SK-N-SH (cell line): ENCODE measurements around the gene TMEM95. TPM values are rescaled to one million over a fixed set of nuclear protein-coding genes. Genes with fewer than 3 reads are reported as not detected.

Experiments used
- CTCF ChIA-PET: fragments of 300-600, 350-600 bp; formaldehyde crosslinking; extraction: SDS; loops from one replicate; lab custom pipeline; 2021; lab: Yijun Ruan, JAX
- POLR2A ChIA-PET: fragments of 350-600 bp; sonication (Branson Sonifier 250); formaldehyde crosslinking; extraction: SDS; loops from one replicate; lab custom pipeline; 2020; ENCODE audit warnings: antibody characterized with exemption, inconsistent platforms; lab: Yijun Ruan, JAX
- DNase-seq: peaks from one replicate; pipeline ENCODE4 v3.0.0; 2012
- H2AFZ ChIP-seq: fragments of 200-600 bp; sonication (generic); 2 replicates; pipeline ENCODE4 v1.8.1; 2016; ENCODE audit warnings: antibody characterized with exemption, mild to moderate bottlenecking, low read depth
- H3F3A ChIP-seq: fragments of 200-600 bp; sonication (generic); replicated peaks from 2 replicates; pipeline ENCODE3; 2016; ENCODE audit warnings: antibody characterized with exemption, mild to moderate bottlenecking; ENCODE audit not compliant: insufficient read depth
- H3K27ac ChIP-seq, 2 experiments: fragments of 200-500 bp in 1 of 2; fragments of 200-600 bp in 1 of 2; sonication (Bioruptor generic) in 1 of 2; sonication (generic), shearing (Covaris generic) in 1 of 2; 2 replicates each; pipeline versions ENCODE4 v1.5.1 to v1.6.1; 2014 to 2016; ENCODE audit warnings: low read depth in 2 of 2, inconsistent platforms in 1 of 2, low read length in 1 of 2, mild to moderate bottlenecking in 1 of 2, mixed read lengths in 1 of 2
- H3K27me3 ChIP-seq: fragments of 200-600 bp; sonication (generic), shearing (Covaris generic); 2 replicates; pipeline ENCODE4 v1.6.1; 2016; ENCODE audit warnings: mixed run types; ENCODE audit not compliant: insufficient read depth
- H3K36me3 ChIP-seq, 2 experiments: fragments of 200-500 bp in 1 of 2; fragments of 200-600 bp in 1 of 2; sonication (Bioruptor generic) in 1 of 2; sonication (generic) in 1 of 2; replicated peaks in 1 of 2; 2 replicates each; pipeline versions ENCODE3 to v1.5.1; 2014 to 2016; ENCODE audit warnings: low read length in 1 of 2, mild to moderate bottlenecking in 1 of 2; ENCODE audit not compliant: insufficient read depth in 2 of 2, control insufficient read depth in 1 of 2
- H3K4me1 ChIP-seq, 2 experiments: fragments of 200-500 bp in 1 of 2; fragments of 200-600 bp in 1 of 2; sonication (Bioruptor generic) in 1 of 2; sonication (generic), shearing (Covaris generic) in 1 of 2; 2 replicates each; pipeline versions ENCODE4 v1.5.1 to v1.6.1; 2014 to 2016; ENCODE audit warnings: low read depth in 1 of 2, low read length in 1 of 2, mixed run types in 1 of 2; ENCODE audit not compliant: insufficient read depth in 2 of 2, control insufficient read depth in 1 of 2
- H3K4me2 ChIP-seq: fragments of 200-600 bp; sonication (generic), shearing (Covaris generic); 2 replicates; pipeline ENCODE4 v1.6.1; 2017; ENCODE audit warnings: mixed run types
- H3K4me3 ChIP-seq, 2 experiments: fragments of 200-500 bp in 1 of 2; fragments of 200-600 bp in 1 of 2; sonication (Bioruptor generic) in 1 of 2; sonication (generic), shearing (Covaris generic) in 1 of 2; 2 replicates each; pipeline versions ENCODE4 v1.5.1 to v1.8.1; 2014 to 2016; ENCODE audit warnings: low read depth in 2 of 2, inconsistent platforms in 1 of 2, low read length in 1 of 2, mild to moderate bottlenecking in 1 of 2, mixed read lengths in 1 of 2, moderate library complexity in 1 of 2
- H3K79me2 ChIP-seq: fragments of 200-600 bp; sonication (generic); 2 replicates; pipeline ENCODE4 v1.8.1; 2017; ENCODE audit warnings: mild to moderate bottlenecking; ENCODE audit not compliant: insufficient read depth
- H3K9ac ChIP-seq: fragments of 200-600 bp; sonication (generic); 2 replicates; pipeline ENCODE4 v1.6.1; 2017; ENCODE audit warnings: mixed run types
- H3K9me2 ChIP-seq: fragments of 200-600 bp; sonication (generic); 2 replicates; pipeline ENCODE4 v1.6.1; 2017; ENCODE audit warnings: mixed run types
- H3K9me3 ChIP-seq: fragments of 200-600 bp; sonication (generic); 2 replicates; pipeline ENCODE4 v1.6.1; 2017; ENCODE audit warnings: mixed run types, mild to moderate bottlenecking, moderate library complexity
- H4K20me1 ChIP-seq: fragments of 200-600 bp; sonication (generic); 2 replicates; pipeline ENCODE4 v1.6.1; 2017; ENCODE audit warnings: mild to moderate bottlenecking, mixed run types; ENCODE audit not compliant: insufficient read depth
- EP300 ChIP-seq, 2 experiments: IDR thresholded peaks; 2 replicates each; pipeline versions ENCODE4 v1.4.0 to v1.6.1; 2012; ENCODE audit warnings: borderline replicate concordance in 1 of 2, low read depth in 1 of 2, low read length in 1 of 2
- EZH2phosphoT487 ChIP-seq: fragments of 200-600 bp; sonication (generic); IDR thresholded peaks from 2 replicates; pipeline ENCODE4 v1.6.1; 2017; ENCODE audit warnings: low read depth, mixed run types, mild to moderate bottlenecking, antibody characterized with exemption, moderate library complexity, borderline replicate concordance
- FOXJ3 ChIP-seq: sonication (generic); formaldehyde crosslinking; IDR thresholded peaks from 2 replicates; pipeline ENCODE4 v1.5.1; 2020; ENCODE audit warnings: mild to moderate bottlenecking, missing genetic modification reagents
- GABPA ChIP-seq: IDR thresholded peaks from 2 replicates; pipeline ENCODE4 v1.4.0; 2012; ENCODE audit warnings: low read depth, mild to moderate bottlenecking
- GATA2 ChIP-seq: sonication (generic); formaldehyde crosslinking; IDR thresholded peaks from 2 replicates; pipeline ENCODE4 v1.5.0; 2020; ENCODE audit warnings: mild to moderate bottlenecking, missing genetic modification reagents
- JUND ChIP-seq: IDR thresholded peaks from 2 replicates; pipeline ENCODE4 v1.4.0; 2012
- MEF2A ChIP-seq: IDR thresholded peaks from 2 replicates; pipeline ENCODE4 v1.4.0; 2012; ENCODE audit warnings: low read depth, borderline replicate concordance
- NRF1 ChIP-seq: IDR thresholded peaks from 2 replicates; pipeline ENCODE4 v1.6.1; 2012; ENCODE audit warnings: low read depth, mild to moderate bottlenecking, low read length
- RAD21 ChIP-seq: IDR thresholded peaks from 2 replicates; pipeline ENCODE4 v1.6.1; 2012; ENCODE audit warnings: mild to moderate bottlenecking, low read length
- RFX5 ChIP-seq: IDR thresholded peaks from 2 replicates; pipeline ENCODE4 v1.6.1; 2012; ENCODE audit warnings: mild to moderate bottlenecking, improper control_type of control experiment, low read length
- RXRA ChIP-seq: IDR thresholded peaks from 2 replicates; pipeline ENCODE4 v1.4.0; 2012; ENCODE audit warnings: low read depth, mild to moderate bottlenecking, borderline replicate concordance
- SIN3A ChIP-seq: IDR thresholded peaks from 2 replicates; pipeline ENCODE4 v1.6.1; 2012; ENCODE audit warnings: low read depth, mild to moderate bottlenecking, low read length, moderate library complexity, borderline replicate concordance
- TEAD4 ChIP-seq: IDR thresholded peaks from 2 replicates; pipeline ENCODE4 v1.4.0; 2012; ENCODE audit warnings: mild to moderate bottlenecking, borderline replicate concordance; ENCODE audit not compliant: insufficient read depth
- YY1 ChIP-seq: IDR thresholded peaks from 2 replicates; pipeline ENCODE4 v1.4.0; 2012; ENCODE audit warnings: low read depth, mild to moderate bottlenecking
- WGBS: methylation state at CpG from one replicate; pipeline ENCODE4 v1.1.6; 2017; ENCODE audit warnings: low lambda C conversion rate; 5-methylcytosine and 5-hydroxymethylcytosine counted together
- polyA plus RNA-seq, 3 experiments: library from polyadenylated mRNA; depleted of rRNA; stranded (reverse); fragments of >200 nt; gene quantifications; 2 replicates each; pipeline ENCODE4 v1.2.3, GENCODE V29; 2012
- TF ChIP-seq, protein P1 (sequence below): IDR thresholded peaks from 2 replicates; pipeline ENCODE4 v1.4.0; 2012; ENCODE audit warnings: low read depth, borderline replicate concordance
- TF ChIP-seq, protein P2 (sequence below): IDR thresholded peaks from 2 replicates; pipeline ENCODE4 v1.4.0; 2012; ENCODE audit warnings: low read depth
- TF ChIP-seq, protein P3 (sequence below): IDR thresholded peaks from 2 replicates; pipeline ENCODE4; 2012
- TF ChIP-seq, protein P4 (sequence below): fragments of 150-350 bp; IDR thresholded peaks from 2 replicates; pipeline ENCODE4 v1.6.1; 2017; ENCODE audit warnings: antibody characterized with exemption, low read length, low read depth, borderline replicate concordance
- TF ChIP-seq, protein P5 (sequence below): IDR thresholded peaks from 2 replicates; pipeline ENCODE4 v1.6.1; 2012; ENCODE audit warnings: mild to moderate bottlenecking, low read depth, low read length, moderate library complexity

The TMEM95 gene
- polyA plus RNA-seq, 1 of the 3 experiments (the other 2 are of a cell fraction) = not detected

DNA sequence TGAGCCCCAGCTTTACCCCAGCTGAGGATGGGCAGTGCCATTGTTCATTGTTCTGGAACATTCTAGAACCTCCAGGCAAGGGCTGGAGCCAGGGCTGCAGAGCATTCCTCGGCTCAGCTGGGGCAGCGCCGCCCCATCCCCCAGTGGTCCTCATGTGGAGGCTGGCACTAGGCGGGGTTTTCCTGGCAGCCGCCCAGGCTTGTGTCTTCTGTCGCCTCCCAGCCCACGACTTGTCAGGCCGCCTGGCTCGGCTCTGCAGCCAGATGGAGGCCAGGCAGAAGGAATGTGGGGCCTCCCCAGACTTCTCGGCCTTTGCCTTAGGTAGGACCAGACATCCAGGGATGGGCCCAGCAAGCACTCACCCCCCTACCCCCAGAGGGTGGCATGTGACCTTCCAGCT is at the start of gene TMEM95 (continued):
- TF ChIP-seq RFX5 = no peak
- TF ChIP-seq, protein P1, sequence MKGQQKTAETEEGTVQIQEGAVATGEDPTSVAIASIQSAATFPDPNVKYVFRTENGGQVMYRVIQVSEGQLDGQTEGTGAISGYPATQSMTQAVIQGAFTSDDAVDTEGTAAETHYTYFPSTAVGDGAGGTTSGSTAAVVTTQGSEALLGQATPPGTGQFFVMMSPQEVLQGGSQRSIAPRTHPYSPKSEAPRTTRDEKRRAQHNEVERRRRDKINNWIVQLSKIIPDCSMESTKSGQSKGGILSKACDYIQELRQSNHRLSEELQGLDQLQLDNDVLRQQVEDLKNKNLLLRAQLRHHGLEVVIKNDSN = no peak
- TF ChIP-seq RXRA = no peak
- no peak for TF ChIP-seq TEAD4
- TF ChIP-seq FOXJ3 (CRISPR knock-in tag) = no peak
- TF ChIP-seq, protein P2, sequence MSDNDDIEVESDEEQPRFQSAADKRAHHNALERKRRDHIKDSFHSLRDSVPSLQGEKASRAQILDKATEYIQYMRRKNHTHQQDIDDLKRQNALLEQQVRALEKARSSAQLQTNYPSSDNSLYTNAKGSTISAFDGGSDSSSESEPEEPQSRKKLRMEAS = no peak
- TF ChIP-seq, protein P3, sequence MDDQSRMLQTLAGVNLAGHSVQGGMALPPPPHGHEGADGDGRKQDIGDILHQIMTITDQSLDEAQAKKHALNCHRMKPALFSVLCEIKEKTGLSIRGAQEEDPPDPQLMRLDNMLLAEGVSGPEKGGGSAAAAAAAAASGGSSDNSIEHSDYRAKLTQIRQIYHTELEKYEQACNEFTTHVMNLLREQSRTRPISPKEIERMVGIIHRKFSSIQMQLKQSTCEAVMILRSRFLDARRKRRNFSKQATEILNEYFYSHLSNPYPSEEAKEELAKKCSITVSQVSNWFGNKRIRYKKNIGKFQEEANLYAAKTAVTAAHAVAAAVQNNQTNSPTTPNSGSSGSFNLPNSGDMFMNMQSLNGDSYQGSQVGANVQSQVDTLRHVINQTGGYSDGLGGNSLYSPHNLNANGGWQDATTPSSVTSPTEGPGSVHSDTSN = no peak
- no peak for TF ChIP-seq MEF2A
- peak in 1 of 2 experiments; percentile 88; a peak in 2 of 4 replicates for TF ChIP-seq EP300 (IDR thresholded peaks at IDR 0.05; ENCODE audit: borderline replicate concordance in 1 of 2, low read depth in 1 of 2, low read length in 1 of 2)

DNA sequence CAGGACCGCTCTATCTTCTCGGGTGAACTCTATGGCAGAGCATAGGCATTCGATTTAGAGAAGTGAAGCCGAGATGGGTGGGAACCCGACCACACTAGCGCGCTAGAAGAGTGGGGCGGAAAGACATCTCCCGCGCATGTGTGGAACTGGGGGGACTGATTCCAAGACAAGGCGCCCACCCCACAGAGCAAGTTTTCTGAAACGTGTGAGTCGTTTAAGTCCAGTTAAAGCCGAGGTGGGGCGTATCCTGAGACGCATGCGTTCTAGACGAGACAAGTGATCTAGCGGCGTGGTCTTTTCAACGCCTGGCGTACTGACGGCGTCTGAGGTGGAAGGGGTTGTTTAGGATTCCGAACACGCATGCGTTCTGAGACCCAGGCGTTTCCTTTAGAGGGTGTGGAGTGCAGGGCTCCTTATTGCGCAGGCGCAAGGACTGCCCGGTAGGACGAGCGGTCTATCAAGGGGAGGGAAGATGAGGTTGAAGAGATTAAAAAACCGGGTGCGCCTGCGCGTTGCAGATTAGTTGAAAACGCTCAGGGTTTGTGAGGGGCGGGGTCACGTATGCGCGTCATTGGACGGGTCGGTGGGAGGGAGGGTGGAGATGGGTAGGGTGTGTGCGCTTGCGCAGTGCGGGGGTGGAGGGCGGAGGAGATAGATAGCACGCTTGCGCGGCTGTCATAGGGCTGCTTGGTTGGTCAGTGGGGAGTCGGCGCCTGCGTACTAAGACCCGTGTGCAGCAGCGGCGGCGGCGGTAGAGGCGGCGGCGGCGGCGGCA is 47.9 kb upstream of the TMEM95 start, which contains the start of gene EIF5A:
Gene EIF5A, plus strand, starts transcription at position 718 of the 775 bp plus-strand sequence. CDS start 2,008 bp downstream, outside the sequence.
- Histone ChIP-seq H3K4me2 (peak within 1 kb of the TSS; percentile 90), H3K4me1 (peaks cover 13 to 19% of the 10 kb centered on the region in 2 experiments; a peak in 3 of 4 replicates), H2AFZ (peak within 1 kb of the TSS; percentile 99), H3F3A (peaks cover 41% of the 10 kb centered on the region), H3K4me3 (peak within 1 kb of the TSS; percentile 76 to 79), H3K79me2 (peaks cover 44% of the 10 kb centered on the region), H3K9me3 (no peaks in the 10 kb centered on the region), H3K9me2 (no peaks in the 10 kb centered on the region), H4K20me1 (peaks cover 38% of the 10 kb centered on the region), H3K9ac (peak within 1 kb of the TSS; percentile 93), H3K27ac (peak within 1 kb of the TSS; percentile 91 to 92), H3K36me3 (peaks cover 24 to 27% of the 10 kb centered on the region in 2 experiments), H3K27me3 (no peaks in the 10 kb centered on the region)
- POLR2A ChIA-PET = interaction anchor here (0.6 kb wide), 1 partner anchor 73 kb away, joined by 3 read pairs; no protein-coding TSS in a partner anchor
- CTCF ChIA-PET = no interaction called here
- WGBS = 2% methylated on average over 56 of the region's 64 CpGs
- peak; percentile 99 for DNase-seq
- TF ChIP-seq GATA2 (CRISPR knock-in tag) (no peak), RFX5 (no peak), JUND (no peak), RXRA (no peak), GABPA (peak; percentile 47), NRF1 (peak; percentile 93), YY1 (no peak; the same call in 1 of the 2 replicates), EP300 (IDR thresholded peaks at IDR 0.05; ENCODE audit: borderline replicate concordance in 1 of 2, low read depth in 1 of 2, low read length in 1 of 2) (no peak), SIN3A (0 out of 2 replicates have a peak, but pooled peaks have one; percentile 27), EZH2phosphoT487 (no peak), RAD21 (no peak)
- TF ChIP-seq, protein P4, sequence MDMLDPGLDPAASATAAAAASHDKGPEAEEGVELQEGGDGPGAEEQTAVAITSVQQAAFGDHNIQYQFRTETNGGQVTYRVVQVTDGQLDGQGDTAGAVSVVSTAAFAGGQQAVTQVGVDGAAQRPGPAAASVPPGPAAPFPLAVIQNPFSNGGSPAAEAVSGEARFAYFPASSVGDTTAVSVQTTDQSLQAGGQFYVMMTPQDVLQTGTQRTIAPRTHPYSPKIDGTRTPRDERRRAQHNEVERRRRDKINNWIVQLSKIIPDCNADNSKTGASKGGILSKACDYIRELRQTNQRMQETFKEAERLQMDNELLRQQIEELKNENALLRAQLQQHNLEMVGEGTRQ = no peak
- TF ChIP-seq, protein P1 = no peak
- TF ChIP-seq, protein P3 = no peak
- TF ChIP-seq, protein P2 = peak; percentile 86
- TF ChIP-seq, protein P5, sequence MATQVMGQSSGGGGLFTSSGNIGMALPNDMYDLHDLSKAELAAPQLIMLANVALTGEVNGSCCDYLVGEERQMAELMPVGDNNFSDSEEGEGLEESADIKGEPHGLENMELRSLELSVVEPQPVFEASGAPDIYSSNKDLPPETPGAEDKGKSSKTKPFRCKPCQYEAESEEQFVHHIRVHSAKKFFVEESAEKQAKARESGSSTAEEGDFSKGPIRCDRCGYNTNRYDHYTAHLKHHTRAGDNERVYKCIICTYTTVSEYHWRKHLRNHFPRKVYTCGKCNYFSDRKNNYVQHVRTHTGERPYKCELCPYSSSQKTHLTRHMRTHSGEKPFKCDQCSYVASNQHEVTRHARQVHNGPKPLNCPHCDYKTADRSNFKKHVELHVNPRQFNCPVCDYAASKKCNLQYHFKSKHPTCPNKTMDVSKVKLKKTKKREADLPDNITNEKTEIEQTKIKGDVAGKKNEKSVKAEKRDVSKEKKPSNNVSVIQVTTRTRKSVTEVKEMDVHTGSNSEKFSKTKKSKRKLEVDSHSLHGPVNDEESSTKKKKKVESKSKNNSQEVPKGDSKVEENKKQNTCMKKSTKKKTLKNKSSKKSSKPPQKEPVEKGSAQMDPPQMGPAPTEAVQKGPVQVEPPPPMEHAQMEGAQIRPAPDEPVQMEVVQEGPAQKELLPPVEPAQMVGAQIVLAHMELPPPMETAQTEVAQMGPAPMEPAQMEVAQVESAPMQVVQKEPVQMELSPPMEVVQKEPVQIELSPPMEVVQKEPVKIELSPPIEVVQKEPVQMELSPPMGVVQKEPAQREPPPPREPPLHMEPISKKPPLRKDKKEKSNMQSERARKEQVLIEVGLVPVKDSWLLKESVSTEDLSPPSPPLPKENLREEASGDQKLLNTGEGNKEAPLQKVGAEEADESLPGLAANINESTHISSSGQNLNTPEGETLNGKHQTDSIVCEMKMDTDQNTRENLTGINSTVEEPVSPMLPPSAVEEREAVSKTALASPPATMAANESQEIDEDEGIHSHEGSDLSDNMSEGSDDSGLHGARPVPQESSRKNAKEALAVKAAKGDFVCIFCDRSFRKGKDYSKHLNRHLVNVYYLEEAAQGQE = no peak
